ELF-1 (cell line): ENCODE measurements around the gene ERP44.
"Not testable (repeated sequence)": the region's sequence is repeated elsewhere in the genome, so short reads cannot be mapped to it uniquely, and the experiment has no call there.

Source experiments
- DNase-seq: peaks from one replicate; pipeline ENCODE4 v3.0.0-alpha.2; 2016; ENCODE audit warnings: low read depth, low spot score

ERP44 gene

GRCh38 chr9:100011062-100011681 lies 87.6 kb downstream of the ERP44 start:
- no peak for DNase-seq

GRCh38 chr9:99999797-100000196 lies 99.0 kb downstream of the ERP44 start:
- DNase-seq, result no peak

- no peak for DNase-seq
These were observed 99.9 kb downstream of the ERP44 start for GRCh38 chr9:99998866-99999265.

- peak; percentile 22 for DNase-seq
These were observed 100.5 kb downstream of the ERP44 start for GRCh38 chr9:99998266-99998665.

GRCh38 chr9:99990508-99990907 lies 108.3 kb downstream of the ERP44 start:
- DNase-seq, result not testable (repeated sequence)

GRCh38 chr9:99986642-99987041 lies 112.2 kb downstream of the ERP44 start:
- DNase-seq, result no peak

- DNase-seq, result no peak
These were observed 118.2 kb downstream of the ERP44 start for GRCh38 chr9:99980598-99980997.

- no peak for DNase-seq
These were observed 120.6 kb downstream of the ERP44 start for GRCh38 chr9:99978221-99978620.

GRCh38 chr9:99977033-99977792 lies 121.6 kb downstream of the ERP44 start:
- DNase-seq, result no peak

GRCh38 chr9:99973455-99973854 lies 125.3 kb downstream of the ERP44 start:
- no peak for DNase-seq

- peak; percentile 14 for DNase-seq
These were observed 127.4 kb downstream of the ERP44 start for GRCh38 chr9:99971410-99971809.

GRCh38 chr9:99970481-99970880 lies 128.3 kb downstream of the ERP44 start:
- no peak for DNase-seq

GRCh38 chr9:99967457-99967856 lies 131.3 kb downstream of the ERP44 start:
- DNase-seq, result peak; percentile 18

- peak; percentile 43 for DNase-seq
These were observed 132.1 kb downstream of the ERP44 start for GRCh38 chr9:99966716-99967115.

- DNase-seq, result no peak
These were observed 132.8 kb downstream of the ERP44 start for GRCh38 chr9:99966001-99966400.

- no peak for DNase-seq
These were observed 134.5 kb downstream of the ERP44 start for GRCh38 chr9:99964336-99964735.

- no peak for DNase-seq
These were observed 136.0 kb downstream of the ERP44 start for GRCh38 chr9:99962680-99963261.

GRCh38 chr9:99955606-99956005 lies 143.2 kb downstream of the ERP44 start:
- no peak for DNase-seq

- DNase-seq, result no peak
These were observed 144.0 kb downstream of the ERP44 start for GRCh38 chr9:99954819-99955218.

- DNase-seq, result no peak
These were observed 144.8 kb downstream of the ERP44 start for GRCh38 chr9:99953861-99954507.

- no peak for DNase-seq
These were observed 149.9 kb downstream of the ERP44 start for GRCh38 chr9:99948896-99949295.

GRCh38 chr9:99948482-99948881 lies 150.3 kb downstream of the ERP44 start:
- no peak for DNase-seq
